Vagina (tissue), 2 donors: ENCODE measurements around the gene TMEM62.

ENCODE experiments used
- CTCF ChIP-seq, 3 experiments: fragments of 450-650 bp in 2 of 3; fragments of 200-600 bp in 1 of 3; sonication (generic) in 1 of 3; IDR thresholded peaks; one replicate each; pipeline ENCODE4 v1.5.1; 2017 to 2019; ENCODE audit warnings: antibody characterized with exemption in 3 of 3, mild to moderate bottlenecking in 2 of 3, moderate library complexity in 2 of 3
- POLR2A ChIP-seq, 2 donors: fragments of 450-650 bp; IDR thresholded peaks; one replicate each; pipeline ENCODE4 v1.6.1; 2017; ENCODE audit warnings: antibody characterized with exemption in 2 of 2, mild to moderate bottlenecking in 2 of 2, moderate library complexity in 2 of 2

- TF ChIP-seq CTCF (IDR thresholded peaks at IDR 0.05): no peak
- TF ChIP-seq POLR2A (IDR thresholded peaks at IDR 0.05): no peak
Measured at GRCh38 chr15:43212299-43212698, 78.9 kb downstream of the TMEM62 start.
